Measurements from ENCODE around the gene GPN3. TPM values are rescaled to one million over a fixed set of nuclear protein-coding genes. Genes with fewer than 3 reads are reported as not detected.
A peak's percentile ranks its signal among the peaks of the same experiment; 100 is the strongest.
"Not testable (repeated sequence)": the region's sequence is repeated elsewhere in the genome, so short reads cannot be mapped to it uniquely, and the experiment has no call there.

GPN3 gene
- polyA plus RNA-seq, 4 donors = 34.1 to 42.8 (median 37.2) TPM

GRCh38 chr12:110449799-110450497 is 18.1 kb downstream of the GPN3 start, which contains the start of gene ARPC3:
ARPC3 (minus strand) TSS chr12:110450337; CDS start chr12:110450260, 77 bp downstream.
- peak; percentile 86 to 92 (median 88) for DNase-seq (ENCODE audit: low read depth in 4 of 4, low spot score in 3 of 4)

GRCh38 chr12:110444455-110444854 is 23.6 kb downstream of the GPN3 start:
- no peak for DNase-seq (ENCODE audit: low read depth in 4 of 4, low spot score in 3 of 4)

GRCh38 chr12:110436231-110436630 is 31.8 kb downstream of the GPN3 start:
- no peak for DNase-seq (ENCODE audit: low read depth in 4 of 4, low spot score in 3 of 4)

- DNase-seq (ENCODE audit: low read depth in 4 of 4, low spot score in 3 of 4) = no peak
Measured at GRCh38 chr12:110431957-110432587, 36.0 kb downstream of the GPN3 start.

- not testable (repeated sequence) for DNase-seq (ENCODE audit: low read depth in 4 of 4, low spot score in 3 of 4)
Measured at GRCh38 chr12:110429676-110430075, 38.4 kb downstream of the GPN3 start.

GRCh38 chr12:110426406-110426805 is 41.7 kb downstream of the GPN3 start:
- no peak for DNase-seq (ENCODE audit: low read depth in 4 of 4, low spot score in 3 of 4)

GRCh38 chr12:110424237-110424636 is 43.8 kb downstream of the GPN3 start:
- DNase-seq (ENCODE audit: low read depth in 4 of 4, low spot score in 3 of 4) = no peak

GRCh38 chr12:110421701-110422100 is 46.4 kb downstream of the GPN3 start:
- DNase-seq (ENCODE audit: low read depth in 4 of 4, low spot score in 3 of 4) = no peak

GRCh38 chr12:110421159-110421661 is 46.8 kb downstream of the GPN3 start:
- DNase-seq (ENCODE audit: low read depth in 4 of 4, low spot score in 3 of 4) = no peak

- not testable (repeated sequence) for DNase-seq (ENCODE audit: low read depth in 4 of 4, low spot score in 3 of 4)
Measured at GRCh38 chr12:110420644-110421043, 47.4 kb downstream of the GPN3 start.

GRCh38 chr12:110417113-110417512 is 50.9 kb downstream of the GPN3 start:
- not testable (repeated sequence) for DNase-seq (ENCODE audit: low read depth in 4 of 4, low spot score in 3 of 4)

- DNase-seq (ENCODE audit: low read depth in 4 of 4, low spot score in 3 of 4) = not testable (repeated sequence)
Measured at GRCh38 chr12:110410086-110410485, 58.0 kb downstream of the GPN3 start.

GRCh38 chr12:110405126-110405662 is 62.9 kb downstream of the GPN3 start:
- DNase-seq (ENCODE audit: low read depth in 4 of 4, low spot score in 3 of 4) = not testable (repeated sequence)

GRCh38 chr12:110403976-110404682 is 63.9 kb downstream of the GPN3 start:
- DNase-seq (ENCODE audit: low read depth in 4 of 4, low spot score in 3 of 4) = peak; percentile 52 to 66 (median 57)

- peak; percentile 82 to 85 (median 84) for DNase-seq (ENCODE audit: low read depth in 4 of 4, low spot score in 3 of 4)
Measured at GRCh38 chr12:110403146-110403975, 64.7 kb downstream of the GPN3 start, which contains the start of gene ANAPC7. ANAPC7 (minus strand) TSS chr12:110403708; CDS start chr12:110403627, 81 bp downstream.

Other genes with a start within 250 kb of the GPN3 start
- gene ATP2A2, start 187.0 kb downstream of the GPN3 start, polyA plus RNA-seq (ENCODE audit: insufficient read length in 4 of 4) = 100 to 1,000 TPM; 152 to 167 (median 160) TPM
- gene ANAPC7, start 64.5 kb downstream of the GPN3 start, polyA plus RNA-seq (ENCODE audit: insufficient read length in 4 of 4) = 10 to 100 TPM; 66.5 to 85.4 (median 69.9) TPM
- 100 to 1,000 TPM; 261 to 306 (median 285) TPM for gene ARPC3, start 17.9 kb downstream of the GPN3 start, polyA plus RNA-seq (ENCODE audit: insufficient read length in 4 of 4)
- 10 to 100 TPM; 13.4 to 18.9 (median 17.1) TPM for gene FAM216A, start 588 bp upstream of the GPN3 start, polyA plus RNA-seq (ENCODE audit: insufficient read length in 4 of 4)
- gene VPS29, start 33.9 kb upstream of the GPN3 start, polyA plus RNA-seq (ENCODE audit: insufficient read length in 4 of 4) = 100 to 1,000 TPM; 137 to 144 (median 141) TPM
- gene RAD9B, start 34.1 kb upstream of the GPN3 start, polyA plus RNA-seq (ENCODE audit: insufficient read length in 4 of 4) = 1 to 10 TPM; 1.1 to 1.3 (median 1.2) TPM
- gene PPTC7, start 115.1 kb upstream of the GPN3 start, polyA plus RNA-seq (ENCODE audit: insufficient read length in 4 of 4) = 10 to 100 TPM; 19.1 to 24.7 (median 24.3) TPM
- gene TCTN1, start 145.9 kb upstream of the GPN3 start, polyA plus RNA-seq (ENCODE audit: insufficient read length in 4 of 4) = 100 to 1,000 TPM in 2 of 4 donors, 10 to 100 TPM in 2; 78.3 to 107 (median 94.1) TPM
- gene HVCN1, start 220.9 kb upstream of the GPN3 start, polyA plus RNA-seq (ENCODE audit: insufficient read length in 4 of 4) = 10 to 100 TPM in 2 of 4 donors, 1 to 10 TPM in 2; 9.1 to 11.2 (median 10.2) TPM

Measured in right renal pelvis (tissue), 4 donors.